GM12864 (cell line): ENCODE measurements around the gene MPPED1.

ENCODE experiments used
- DNase-seq: peaks from one replicate; pipeline ENCODE4 v3.0.0-alpha.2; 2011; ENCODE audit warnings: low read depth
- H3K4me3 ChIP-seq: 2 replicates; pipeline ENCODE4 v1.5.1; 2011; ENCODE audit warnings: mild to moderate bottlenecking, low read depth, low read length, control low read depth
- CTCF ChIP-seq: IDR thresholded peaks from 2 replicates; pipeline ENCODE4 v1.5.1; 2011; ENCODE audit warnings: low read depth, mild to moderate bottlenecking, moderate library complexity, low read length, control low read depth, inconsistent platforms; ENCODE audit errors: missing control alignments

MPPED1 gene

GRCh38 chr22:43555561-43556515 lies 144.0 kb downstream of the MPPED1 start:
- TF ChIP-seq CTCF = no peak
- H3K4me3 ChIP-seq = no peak overlapping the region
- DNase-seq = no peak
